A549 (cell line): ENCODE results near the gene TCTN1. TPM values are rescaled to one million over a fixed set of nuclear protein-coding genes. Genes with fewer than 3 reads are reported as not detected.
"Not testable (repeated sequence)": the region's sequence is repeated elsewhere in the genome, so short reads cannot be mapped to it uniquely, and the experiment has no call there.

Experiments
- ATAC-seq, 2 experiments: fragments of 200-7000 bp in 1 of 2; fragments of >200 bp in 1 of 2; cut with Nextera tagmentation in 1 of 2; cut with Tn5 transposase in 1 of 2; 3 replicates each; pipeline versions ENCODE4 v1.8.0 to v1.9.1; 2018 to 2020; ENCODE audit warnings: mild to moderate bottlenecking in 1 of 2, moderate library complexity in 1 of 2
- CTCF ChIA-PET: fragments of 300-600 bp; sonication (Branson Sonifier 250); formaldehyde crosslinking; extraction: SDS; loops from one replicate; lab custom pipeline; 2021; ENCODE audit warnings: antibody characterized with exemption, inconsistent platforms; lab: Yijun Ruan, JAX
- POLR2A ChIA-PET: fragments of 350-600 bp; formaldehyde crosslinking; extraction: SDS; loops from one replicate; lab custom pipeline; 2021; ENCODE audit warnings: antibody characterized with exemption, inconsistent platforms; lab: Yijun Ruan, JAX
- DNase-seq, 2 experiments: peaks; one replicate each; pipeline versions ENCODE4 v3.0.0 to v3.0.0-alpha.2; 2011 to 2016; ENCODE audit warnings: low read depth in 1 of 2, low spot score in 1 of 2
- FAIRE-seq: peaks from 2 replicates; lab custom pipeline; 2011; peaks lifted over from hg19 to GRCh38; lab: Jason Lieb, UNC
- H3K27ac ChIP-seq, 2 experiments: fragments of >200 bp; sonication (Bioruptor Twin); formaldehyde crosslinking; 3 replicates each; pipeline ENCODE4 v1.5.1; 2016 to 2017
- H3K4me1 ChIP-seq: fragments of >200 bp; sonication (Bioruptor Twin); formaldehyde crosslinking; 3 replicates; pipeline ENCODE4 v1.6.1; 2016
- H3K4me2 ChIP-seq: fragments of >200 bp; sonication (Bioruptor Twin); formaldehyde crosslinking; 3 replicates; pipeline ENCODE4 v1.6.1; 2016
- H3K4me3 ChIP-seq: fragments of >200 bp; sonication (Bioruptor Twin); formaldehyde crosslinking; 3 replicates; pipeline ENCODE4 v1.5.1; 2016
- H3K9me3 ChIP-seq: fragments of >200 bp; sonication (Bioruptor Twin); formaldehyde crosslinking; 3 replicates; pipeline ENCODE4 v1.6.1; 2016
- CBX2 ChIP-seq: fragments of 200-600 bp; sonication (generic); IDR thresholded peaks from 2 replicates; pipeline ENCODE4 v1.6.1; 2016; ENCODE audit warnings: low read depth, mild to moderate bottlenecking, borderline replicate concordance
- CHD2 ChIP-seq: fragments of 150-350 bp; IDR thresholded peaks from 2 replicates; pipeline ENCODE4 v1.6.1; 2014; ENCODE audit warnings: low read length; ENCODE audit not compliant: partially characterized antibody
- CHD4 ChIP-seq: fragments of 200-600 bp; sonication (generic); IDR thresholded peaks from 2 replicates; pipeline ENCODE4 v1.6.1; 2016; ENCODE audit warnings: antibody characterized with exemption, mild to moderate bottlenecking, borderline replicate concordance
- EHMT2 ChIP-seq: fragments of 200-600 bp; sonication (generic); IDR thresholded peaks from 2 replicates; pipeline ENCODE4 v1.6.1; 2016; ENCODE audit warnings: antibody characterized with exemption, low read depth, mild to moderate bottlenecking, moderate library complexity
- ESRRA ChIP-seq: fragments of 150-350 bp; IDR thresholded peaks from 2 replicates; pipeline ENCODE4 v1.6.1; 2014; ENCODE audit warnings: mild to moderate bottlenecking, low read length, borderline replicate concordance
- FOSL2 ChIP-seq, 2 experiments: fragments of 450-650 bp in 1 of 2; fragments of >200 bp in 1 of 2; sonication (Bioruptor Twin) in 1 of 2; formaldehyde crosslinking; IDR thresholded peaks; 2 replicates each; pipeline versions ENCODE4 v1.5.0 to v1.6.1; 2016 to 2020; ENCODE audit warnings: mild to moderate bottlenecking in 1 of 2, moderate library complexity in 1 of 2
- FOXS1 ChIP-seq: fragments of 250-450 bp; sonication (Bioruptor Pico); IDR thresholded peaks from 2 replicates; pipeline ENCODE4 v1.5.0; 2020; ENCODE audit warnings: mild to moderate bottlenecking, moderate library complexity
- GATA3 ChIP-seq: IDR thresholded peaks from 2 replicates; pipeline ENCODE4 v1.6.1; 2012; ENCODE audit warnings: borderline replicate concordance
- HEYL ChIP-seq: fragments of 250-450 bp; sonication (Bioruptor Pico); IDR thresholded peaks from 2 replicates; pipeline ENCODE4 v1.8.0; 2021; ENCODE audit warnings: mild to moderate bottlenecking, moderate library complexity
- HOXB5 ChIP-seq: fragments of 250-450 bp; sonication (Bioruptor Pico); IDR thresholded peaks from 2 replicates; pipeline ENCODE4 v1.5.0; 2020; ENCODE audit warnings: mild to moderate bottlenecking, moderate library complexity
- JUNB ChIP-seq: fragments of >200 bp; sonication (Bioruptor Twin); formaldehyde crosslinking; IDR thresholded peaks from 2 replicates; pipeline ENCODE4 v1.6.1; 2016
- KDM1A ChIP-seq: fragments of 200-600 bp; sonication (generic); IDR thresholded peaks from 2 replicates; pipeline ENCODE4 v1.6.1; 2016; ENCODE audit warnings: low read depth, mild to moderate bottlenecking
- MAFK ChIP-seq: fragments of 450-650 bp; IDR thresholded peaks from 2 replicates; pipeline ENCODE4 v1.6.1; 2014; ENCODE audit not compliant: partially characterized antibody
- RCOR1 ChIP-seq: fragments of 150-350 bp; IDR thresholded peaks from 2 replicates; pipeline ENCODE4 v1.6.1; 2014; ENCODE audit warnings: antibody characterized with exemption, low read length, low read depth
- SMC3 ChIP-seq: fragments of >200 bp; sonication (Bioruptor Twin); formaldehyde crosslinking; IDR thresholded peaks from 3 replicates; pipeline ENCODE4 v1.6.1; 2018; ENCODE audit warnings: inconsistent platforms
- ZC3H11A ChIP-seq: fragments of 450-650 bp; IDR thresholded peaks from 2 replicates; pipeline ENCODE4 v1.6.1; 2014; ENCODE audit warnings: antibody characterized with exemption, mild to moderate bottlenecking
- ZSCAN20 ChIP-seq: fragments of 250-450 bp; sonication (Bioruptor Pico); IDR thresholded peaks from 2 replicates; pipeline ENCODE4 v1.8.0; 2022; ENCODE audit warnings: mild to moderate bottlenecking, moderate library complexity
- WGBS: methylation state at CpG from one replicate; pipeline ENCODE4 v1.1.6; 2017; ENCODE audit errors: missing lambda C conversion rate; 5-methylcytosine and 5-hydroxymethylcytosine counted together
- polyA plus RNA-seq, 4 experiments: library from polyadenylated mRNA; depleted of rRNA in 3 of 4; stranded (reverse); fragments of >200 nt; fragmentation: RNase III in 1 of 4; extraction: RNeasy Plus Mini Kit Qiagen cat#74134 plus additional on column Dnase treatment in 1 of 4; gene quantifications; 2 replicates in 3 of 4; 3 replicates in 1 of 4; pipeline ENCODE4 v1.2.3, GENCODE V29; 2011 to 2017
- TF ChIP-seq, protein P1 (sequence below): IDR thresholded peaks from 2 replicates; pipeline ENCODE4 v1.6.1; 2012
- TF ChIP-seq, protein P2 (sequence below): fragments of 450-650 bp; IDR thresholded peaks from 2 replicates; pipeline ENCODE4 v1.6.1; 2014; ENCODE audit warnings: antibody characterized with exemption
- TF ChIP-seq, protein P3 (sequence below): fragments of >200 bp; sonication (Bioruptor Twin); formaldehyde crosslinking; IDR thresholded peaks from 3 replicates; pipeline ENCODE4 v1.5.1; 2016

The TCTN1 gene
- polyA plus RNA-seq, 2 of the 4 experiments (the other 2 are of a cell fraction), result 26.5 to 56.9 TPM

DNA sequence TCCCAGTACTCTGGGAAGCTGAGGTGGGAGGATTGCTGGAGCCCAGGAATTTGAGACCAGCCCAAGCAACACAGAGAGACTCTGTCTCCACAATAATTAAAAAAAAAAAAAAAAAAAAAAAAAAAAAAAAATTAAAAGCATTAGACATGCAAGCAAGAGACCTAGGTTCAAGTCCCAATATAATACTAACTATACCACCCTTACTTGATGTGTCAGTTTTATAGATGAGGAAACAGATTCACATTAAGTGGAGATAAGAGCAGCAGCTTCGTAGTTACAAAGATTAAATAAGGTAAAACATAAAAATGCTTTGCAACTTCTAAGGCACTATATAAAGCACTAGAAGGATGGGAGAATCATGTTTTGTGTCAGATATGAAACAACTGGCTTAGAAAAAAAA, 39.9 kb upstream of the TCTN1 start:
- TF ChIP-seq ZC3H11A (no peak), GATA3 (no peak), CBX2 (no peak), RCOR1 (no peak), CHD2 (no peak), SMC3 (no peak), MAFK (no peak), KDM1A (no peak), HOXB5 (CRISPR knock-in tag) (no peak), FOSL2 (IDR thresholded peaks at IDR 0.05) (no peak), FOSL2 (CRISPR knock-in tag; IDR thresholded peaks at IDR 0.05) (no peak), CHD4 (no peak), ZSCAN20 (CRISPR knock-in tag) (no peak), FOXS1 (CRISPR knock-in tag) (no peak), ESRRA (no peak), EHMT2 (no peak)
- TF ChIP-seq, protein P1, sequence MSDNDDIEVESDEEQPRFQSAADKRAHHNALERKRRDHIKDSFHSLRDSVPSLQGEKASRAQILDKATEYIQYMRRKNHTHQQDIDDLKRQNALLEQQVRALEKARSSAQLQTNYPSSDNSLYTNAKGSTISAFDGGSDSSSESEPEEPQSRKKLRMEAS, result no peak
- TF ChIP-seq, protein P2, sequence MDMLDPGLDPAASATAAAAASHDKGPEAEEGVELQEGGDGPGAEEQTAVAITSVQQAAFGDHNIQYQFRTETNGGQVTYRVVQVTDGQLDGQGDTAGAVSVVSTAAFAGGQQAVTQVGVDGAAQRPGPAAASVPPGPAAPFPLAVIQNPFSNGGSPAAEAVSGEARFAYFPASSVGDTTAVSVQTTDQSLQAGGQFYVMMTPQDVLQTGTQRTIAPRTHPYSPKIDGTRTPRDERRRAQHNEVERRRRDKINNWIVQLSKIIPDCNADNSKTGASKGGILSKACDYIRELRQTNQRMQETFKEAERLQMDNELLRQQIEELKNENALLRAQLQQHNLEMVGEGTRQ, result no peak
- TF ChIP-seq, protein P3, sequence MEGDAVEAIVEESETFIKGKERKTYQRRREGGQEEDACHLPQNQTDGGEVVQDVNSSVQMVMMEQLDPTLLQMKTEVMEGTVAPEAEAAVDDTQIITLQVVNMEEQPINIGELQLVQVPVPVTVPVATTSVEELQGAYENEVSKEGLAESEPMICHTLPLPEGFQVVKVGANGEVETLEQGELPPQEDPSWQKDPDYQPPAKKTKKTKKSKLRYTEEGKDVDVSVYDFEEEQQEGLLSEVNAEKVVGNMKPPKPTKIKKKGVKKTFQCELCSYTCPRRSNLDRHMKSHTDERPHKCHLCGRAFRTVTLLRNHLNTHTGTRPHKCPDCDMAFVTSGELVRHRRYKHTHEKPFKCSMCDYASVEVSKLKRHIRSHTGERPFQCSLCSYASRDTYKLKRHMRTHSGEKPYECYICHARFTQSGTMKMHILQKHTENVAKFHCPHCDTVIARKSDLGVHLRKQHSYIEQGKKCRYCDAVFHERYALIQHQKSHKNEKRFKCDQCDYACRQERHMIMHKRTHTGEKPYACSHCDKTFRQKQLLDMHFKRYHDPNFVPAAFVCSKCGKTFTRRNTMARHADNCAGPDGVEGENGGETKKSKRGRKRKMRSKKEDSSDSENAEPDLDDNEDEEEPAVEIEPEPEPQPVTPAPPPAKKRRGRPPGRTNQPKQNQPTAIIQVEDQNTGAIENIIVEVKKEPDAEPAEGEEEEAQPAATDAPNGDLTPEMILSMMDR, result no peak
- ChIA-PET CTCF (interaction anchor here (0.6 to 1.8 kb wide), 7 partner anchors 13 to 1693 kb away, joined by 3 to 6 read pairs (median 3); no protein-coding TSS in a partner anchor), POLR2A (no interaction called here)
- FAIRE-seq, result no peak
- no peak overlapping the region for H3K4me2 ChIP-seq
- no peak for DNase-seq
- H3K9me3 ChIP-seq, result peaks cover 21% of the 10 kb centered on the region
- no peak for ATAC-seq
- no peak overlapping the region for H3K27ac ChIP-seq
- peaks cover 45% of the 10 kb centered on the region for H3K4me1 ChIP-seq
- 91% methylated on average over 1 of the region's 1 CpG for WGBS
- H3K4me3 ChIP-seq, result no peak overlapping the region

DNA sequence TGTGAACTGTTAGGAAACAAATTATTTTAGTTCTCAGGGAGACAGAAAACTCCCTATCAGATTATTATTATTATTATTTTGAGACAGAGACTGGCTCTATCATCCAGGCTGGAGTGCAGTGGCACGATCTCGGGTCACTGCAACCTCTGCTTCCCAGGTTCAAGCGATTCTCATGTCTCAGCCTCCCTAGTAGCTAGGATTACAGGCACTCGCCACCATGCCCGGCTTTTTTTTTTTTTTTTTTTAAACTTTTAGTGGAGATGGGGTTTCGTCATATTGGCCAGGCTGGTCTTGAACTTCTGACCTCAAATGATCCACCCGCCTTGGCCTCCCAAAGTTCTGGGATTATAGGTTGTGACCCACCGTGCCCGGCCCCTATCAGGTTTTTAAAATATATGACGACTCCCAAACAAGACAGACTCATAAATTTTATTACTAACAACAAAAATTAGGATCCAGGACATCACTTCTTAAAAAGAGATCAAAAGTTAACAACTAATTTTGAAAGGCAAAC, 39.2 kb upstream of the TCTN1 start:
- H3K4me3 ChIP-seq, ATAC-seq, DNase-seq, FAIRE-seq, POLR2A ChIA-PET, H3K27ac ChIP-seq: not testable (repeated sequence)
- Histone ChIP-seq H3K4me2 (peak overlapping the region; percentile 46), H3K9me3 (peaks cover 15% of the 10 kb centered on the region), H3K4me1 (peaks cover 49% of the 10 kb centered on the region)
- 96% methylated on average over 10 of the region's 10 CpGs for WGBS
- CTCF ChIA-PET, result interaction anchor here (0.6 to 1.8 kb wide), 5 partner anchors 27 to 1693 kb away, joined by 3 to 10 read pairs (median 3); no protein-coding TSS in a partner anchor

DNA sequence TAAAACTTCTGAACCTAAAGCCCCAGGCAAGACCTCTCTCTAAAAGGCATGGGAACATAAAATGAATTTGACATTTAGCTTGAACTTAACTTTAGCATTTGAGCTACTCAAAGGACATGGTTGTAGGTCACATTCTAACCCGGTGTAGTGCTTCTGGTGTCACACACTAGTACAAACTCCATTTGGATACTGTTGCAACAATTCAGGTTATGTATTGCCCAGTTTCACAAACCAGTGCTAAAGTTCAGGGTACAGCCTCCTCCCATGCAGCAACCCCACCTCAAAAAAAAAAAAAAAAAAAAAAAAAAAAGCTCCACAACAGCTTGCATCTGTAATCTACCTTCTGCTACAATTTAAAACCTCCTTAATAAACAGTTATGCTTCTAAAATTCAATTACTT, 38.6 kb upstream of the TCTN1 start:
- Histone ChIP-seq H3K4me3 (no peak overlapping the region), H3K4me2 (peak overlapping the region; percentile 46), H3K9me3 (peaks cover 15% of the 10 kb centered on the region), H3K4me1 (peaks cover 49% of the 10 kb centered on the region), H3K27ac (0 out of 6 replicates have a peak overlapping the region, but pooled peaks of 1 of the 2 experiments have one; percentile 27)
- POLR2A ChIA-PET, result interaction anchor here (0.6 kb wide), 1 partner anchor 102 kb away, joined by 3 read pairs; no protein-coding TSS in a partner anchor
- FAIRE-seq, result no peak
- DNase-seq, result peak in 1 of 2 experiments; percentile 18
- no peak for ATAC-seq
- WGBS, result 12% methylated on average over 1 of the region's 1 CpG
- no peak for TF ChIP-seq HEYL (CRISPR knock-in tag)
- TF ChIP-seq JUNB, result no peak
- CTCF ChIA-PET, result interaction anchor here (0.9 to 1.8 kb wide), 3 partner anchors 23 to 312 kb away, joined by 3 to 10 read pairs (median 4); no protein-coding TSS in a partner anchor
